GM19395 (cell line): ENCODE data around the gene KCNQ1.

Experiments
- ATAC-seq: cut with Tn5 transposase; IDR thresholded peaks from one replicate; pipeline ENCODE4 v1.9.1; 2021; ENCODE audit warnings: mild to moderate bottlenecking, moderate library complexity; ENCODE audit not compliant: unreplicated experiment

Gene KCNQ1

GRCh38 chr11:2738551-2739431, 294.0 kb downstream of the KCNQ1 start:
- no peak for ATAC-seq

- ATAC-seq = no peak
Measured at GRCh38 chr11:2739531-2740274, 294.9 kb downstream of the KCNQ1 start.

GRCh38 chr11:2740275-2740940, 295.6 kb downstream of the KCNQ1 start:
- ATAC-seq = no peak

- no peak for ATAC-seq
Measured at GRCh38 chr11:2741006-2741376, 296.2 kb downstream of the KCNQ1 start.

DNA sequence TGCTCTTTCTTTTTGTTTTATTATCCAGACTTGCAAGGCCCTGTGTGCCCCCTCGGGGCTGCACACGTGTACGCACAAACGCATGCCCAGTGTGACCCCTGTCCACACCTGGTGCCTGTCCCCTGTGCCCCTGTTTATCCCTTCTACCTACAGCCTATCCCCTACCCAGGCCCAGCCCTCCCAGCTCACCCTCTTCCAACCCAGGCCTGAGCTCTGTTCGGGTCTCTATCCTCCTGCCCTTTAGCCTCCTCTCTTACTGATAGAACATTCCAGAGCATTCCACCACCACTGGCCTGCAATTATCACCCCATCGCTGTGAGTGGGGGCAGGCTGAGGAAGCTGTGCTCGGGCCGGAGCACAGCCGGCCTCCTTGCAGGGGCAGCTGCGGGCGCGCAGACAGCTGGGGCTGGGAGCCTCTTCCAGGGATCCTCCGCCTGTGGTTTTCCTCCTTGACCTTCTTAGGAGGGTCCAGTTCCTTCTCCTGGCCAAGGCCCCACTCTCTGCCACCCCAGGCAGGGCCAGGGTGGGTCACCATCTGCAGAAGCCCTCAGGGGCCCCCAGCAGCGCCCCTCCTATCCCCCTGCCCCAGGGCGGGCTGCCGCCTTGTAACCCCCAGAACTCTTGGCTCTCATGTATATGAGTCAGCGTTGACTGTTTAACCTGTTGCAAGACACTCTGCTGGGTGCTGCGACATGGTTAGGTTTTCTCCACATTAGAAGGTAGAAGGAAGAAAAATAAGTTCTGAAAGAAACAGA, 296.7 kb downstream of the KCNQ1 start:
- ATAC-seq = no peak

DNA sequence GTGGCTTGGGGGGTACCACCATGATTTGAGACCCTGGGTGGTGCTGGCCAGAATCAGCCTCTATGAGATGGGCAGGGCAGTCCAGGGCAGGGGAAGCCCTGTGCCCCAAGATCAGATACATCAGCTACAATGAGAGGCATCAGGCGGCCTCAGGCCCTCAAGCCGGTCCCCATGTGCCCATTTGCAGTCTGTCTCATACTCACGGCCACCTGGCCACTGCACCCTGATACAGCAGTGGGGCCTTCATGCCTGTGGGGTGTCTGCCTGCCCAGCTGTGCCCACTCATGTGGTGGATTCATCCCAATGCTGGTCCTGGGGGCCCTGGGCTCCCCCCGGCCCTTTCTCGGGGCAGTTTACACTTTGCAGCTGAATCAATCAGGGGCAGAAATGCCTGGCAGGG, 297.4 kb downstream of the KCNQ1 start:
- ATAC-seq = no peak

DNA sequence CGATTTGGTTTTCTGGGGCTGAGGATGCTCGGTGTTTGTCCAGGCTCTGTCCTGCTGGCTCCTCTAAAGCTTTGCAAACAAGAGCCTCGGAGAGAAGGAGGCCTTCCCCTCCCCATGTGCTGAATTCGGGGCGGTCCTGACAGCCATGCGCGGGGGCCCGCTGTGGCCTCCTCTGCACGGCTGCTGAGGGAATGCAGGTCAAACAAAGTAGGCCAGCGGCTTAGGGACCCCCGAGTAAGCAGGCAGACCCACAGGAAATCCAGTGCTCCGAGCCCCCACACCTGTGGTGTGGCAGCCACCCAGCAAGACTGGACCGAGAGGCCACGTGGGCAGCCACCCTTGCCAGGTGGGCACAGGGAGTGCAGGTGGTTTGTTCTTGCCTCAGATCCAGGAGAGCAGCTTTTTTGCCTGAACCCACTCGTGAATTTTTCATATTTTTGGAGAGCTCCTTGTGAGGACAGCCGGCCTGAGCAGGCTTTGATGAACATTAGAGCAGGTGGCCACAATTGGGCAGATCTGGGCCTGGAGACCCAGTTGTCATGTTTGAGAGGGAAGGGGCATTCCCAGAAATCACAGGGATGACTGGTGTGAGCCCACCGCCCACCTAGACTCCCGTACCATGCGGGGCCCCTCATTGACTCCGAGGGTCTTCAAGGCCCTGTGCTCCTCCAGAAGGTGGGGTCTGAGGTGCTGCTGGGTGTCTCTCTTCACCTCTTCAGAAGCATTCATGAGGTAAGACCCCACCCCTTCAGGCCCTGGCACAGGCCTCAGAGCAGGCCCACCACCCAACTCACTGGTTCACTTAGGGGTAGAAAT, 298.0 kb downstream of the KCNQ1 start:
- ATAC-seq = no peak

DNA sequence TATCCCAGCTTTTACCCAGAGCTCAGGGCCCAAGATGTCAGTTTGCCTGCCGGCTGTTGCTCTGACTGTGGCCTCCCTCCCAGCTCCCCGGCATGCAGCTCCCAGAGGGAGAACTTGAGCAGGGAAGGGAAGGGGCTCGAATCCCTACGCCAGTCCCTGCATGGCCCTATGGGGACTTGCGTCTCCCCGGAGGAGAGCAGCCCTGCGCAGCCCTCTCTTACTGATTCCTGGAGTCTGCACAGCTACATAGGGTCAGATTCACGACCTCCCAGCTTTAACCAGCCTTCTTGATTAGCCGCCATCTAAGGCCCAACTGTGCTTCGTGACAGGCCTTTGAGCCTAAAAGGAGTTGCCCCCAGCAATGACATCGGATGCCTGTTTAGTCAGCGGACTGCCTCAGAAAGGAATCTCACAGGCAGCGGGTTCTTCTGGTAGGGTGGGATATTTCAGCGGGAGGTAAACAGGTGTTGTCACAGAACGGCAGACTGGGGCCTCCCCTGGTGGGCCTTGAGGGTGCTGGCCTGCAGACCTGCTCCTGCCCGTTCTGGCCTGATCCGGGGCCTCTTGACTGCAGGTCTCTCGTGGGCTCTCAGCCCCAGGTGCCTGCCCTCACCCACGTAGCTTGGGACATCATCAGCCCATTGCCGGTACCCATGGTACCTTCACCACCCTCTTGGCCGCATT, 298.8 kb downstream of the KCNQ1 start:
- ATAC-seq = no peak

- ATAC-seq = no peak
Measured at GRCh38 chr11:2744166-2744565, 299.4 kb downstream of the KCNQ1 start.

DNA sequence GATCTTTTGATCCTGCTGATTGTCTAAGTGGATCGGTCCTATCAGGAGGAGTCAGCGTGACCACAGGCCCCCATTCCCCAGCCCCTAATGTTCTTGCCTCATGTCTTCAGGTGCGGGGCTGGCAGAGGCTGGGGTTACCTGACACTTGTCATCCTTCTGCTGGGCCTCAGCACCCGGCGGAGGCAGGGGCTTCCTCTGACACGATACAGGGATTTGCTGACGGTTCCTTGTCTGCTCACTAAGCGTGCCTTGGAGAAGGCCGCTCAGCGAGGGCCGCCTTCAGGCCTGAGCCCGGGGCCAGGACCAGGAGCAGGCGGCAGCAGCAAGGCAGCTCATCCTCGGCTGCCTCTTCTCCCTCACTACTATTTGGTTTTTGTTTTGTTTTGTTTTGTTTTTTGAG, 300.7 kb downstream of the KCNQ1 start:
- ATAC-seq = no peak

GRCh38 chr11:2746401-2747247, 301.8 kb downstream of the KCNQ1 start:
- ATAC-seq = no peak

GRCh38 chr11:2747248-2748027, 302.6 kb downstream of the KCNQ1 start:
- ATAC-seq = no peak

GRCh38 chr11:2748061-2748813, 303.4 kb downstream of the KCNQ1 start:
- ATAC-seq = no peak

DNA sequence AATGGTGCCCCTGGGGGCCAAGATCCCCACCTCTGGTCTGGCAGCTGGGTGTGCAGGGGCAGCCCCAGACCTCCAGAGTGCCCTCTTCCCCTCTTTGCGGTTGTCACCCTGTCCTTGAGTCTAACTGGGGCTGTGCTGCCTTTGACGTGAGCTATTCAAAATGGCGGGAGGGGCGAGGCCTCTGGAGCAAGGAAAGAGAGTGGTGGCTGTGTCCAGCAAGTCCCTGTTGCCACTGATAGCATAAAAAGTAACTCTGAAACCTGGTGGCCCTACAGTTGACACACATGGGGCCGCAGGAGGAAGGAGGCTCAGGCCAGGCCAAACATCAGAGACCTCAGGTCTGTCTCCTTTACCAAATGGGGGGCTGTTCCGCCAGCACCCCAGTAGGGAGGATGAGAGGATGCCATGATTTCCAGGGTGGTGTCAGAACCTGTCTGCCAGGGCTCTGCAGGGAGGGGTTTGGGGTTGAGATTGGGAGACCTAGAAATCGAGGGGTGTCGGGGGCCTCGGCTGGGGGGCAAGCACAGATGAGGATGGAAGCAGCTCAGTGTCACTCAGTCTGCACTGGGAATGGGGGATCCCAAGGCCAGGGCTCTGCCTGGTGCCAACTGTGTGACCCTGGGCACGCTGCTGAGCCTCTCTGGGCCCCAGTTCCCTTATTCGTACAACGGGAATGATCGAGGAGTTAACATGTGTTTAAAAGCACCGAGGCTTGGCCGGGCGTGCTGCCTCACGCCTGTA, 304.2 kb downstream of the KCNQ1 start:
- ATAC-seq = no peak

DNA sequence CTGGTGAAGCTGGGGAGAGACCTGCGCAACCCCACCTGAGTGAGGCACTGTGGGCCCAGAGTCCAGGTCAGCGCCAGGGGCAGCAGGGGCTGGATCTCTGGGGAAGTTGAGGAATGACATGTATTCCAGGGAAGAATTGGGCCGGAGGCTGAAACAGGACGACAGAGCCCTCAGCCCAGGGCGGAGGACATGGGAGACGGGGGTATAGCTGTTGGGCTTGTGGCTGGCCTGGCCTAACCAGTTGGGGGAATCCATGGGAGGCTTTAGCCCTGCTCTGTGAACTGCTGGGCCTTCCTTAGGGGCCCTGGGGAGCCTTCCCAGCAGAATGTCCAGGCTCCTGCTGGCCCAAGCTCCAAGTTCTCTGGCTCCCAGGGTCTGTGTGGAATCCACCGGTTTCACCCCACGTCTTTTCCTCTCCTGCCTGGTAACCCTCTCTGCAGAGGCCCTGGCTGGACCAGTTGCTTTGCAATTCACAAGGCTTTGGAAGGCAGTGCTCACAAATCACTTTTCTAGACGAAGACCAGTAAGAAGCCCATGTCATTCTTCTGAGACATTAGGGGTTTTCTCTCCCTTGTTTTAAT, 305.4 kb downstream of the KCNQ1 start:
- ATAC-seq = no peak
